Vagina (tissue), 2 donors: Measurements from ENCODE around the gene DRAM1. TPM values are rescaled to one million over a fixed set of nuclear protein-coding genes. Genes with fewer than 3 reads are reported as not detected.

Experiments
- DNase-seq, 2 donors: peaks; one replicate each; pipeline ENCODE4 v3.0.0-alpha.2; 2017; ENCODE audit errors: extremely low spot score in 2 of 2
- H3K27ac ChIP-seq: fragments of 200-600 bp; sonication (generic); one replicate; pipeline ENCODE4 v1.5.1; 2019
- H3K27me3 ChIP-seq: fragments of 200-600 bp; sonication (generic); one replicate; pipeline ENCODE4 v1.5.1; 2019
- H3K36me3 ChIP-seq, 2 donors: fragments of 200-600 bp; sonication (generic); one replicate each; pipeline ENCODE4 v1.5.1; 2017 to 2019
- H3K4me1 ChIP-seq: fragments of 200-600 bp; sonication (generic); one replicate; pipeline ENCODE4 v1.5.1; 2019
- H3K4me3 ChIP-seq, 2 donors: fragments of 200-600 bp; sonication (generic); 1 replicate in 1 of 2; 2 replicates in 1 of 2; pipeline ENCODE4 v1.5.1; 2016 to 2019
- H3K9me3 ChIP-seq: fragments of 200-600 bp; sonication (generic); one replicate; pipeline ENCODE4 v1.5.1; 2019
- POLR2A ChIP-seq, 2 donors: fragments of 450-650 bp; IDR thresholded peaks; one replicate each; pipeline ENCODE4 v1.6.1; 2017; ENCODE audit warnings: antibody characterized with exemption in 2 of 2, mild to moderate bottlenecking in 2 of 2, moderate library complexity in 2 of 2
- POLR2AphosphoS5 ChIP-seq, 2 donors: sonication (generic); formaldehyde crosslinking; IDR thresholded peaks; one replicate each; pipeline ENCODE4 v1.9.0; 2017; ENCODE audit warnings: antibody characterized with exemption in 2 of 2, mild to moderate bottlenecking in 2 of 2, low read depth in 1 of 2; ENCODE audit not compliant: insufficient read depth in 1 of 2
- intact Hi-C: fragments of 100-400 bp; cut with DNase I; formaldehyde crosslinking; loops from one replicate; pipeline ENCODE4 v1.15.1; 2023
- total RNA-seq: library from RNA; depleted of rRNA; stranded (reverse); fragments of >200 nt; gene quantifications from one replicate; pipeline ENCODE4 v1.2.3, GENCODE V29; 2016
- TF ChIP-seq, protein P1 (sequence below), 3 experiments: fragments of 450-650 bp in 2 of 3; fragments of 200-600 bp in 1 of 3; sonication (generic) in 1 of 3; IDR thresholded peaks; one replicate each; pipeline ENCODE4 v1.5.1; 2017 to 2019; ENCODE audit warnings: antibody characterized with exemption in 3 of 3, mild to moderate bottlenecking in 2 of 3, moderate library complexity in 2 of 3

The DRAM1 gene
- total RNA-seq, 1 donor from 2014 or later, result 18.9 TPM

GRCh38 chr12:101951002-101951670 is 73.8 kb downstream of the DRAM1 start:
- no peak for TF ChIP-seq POLR2A (IDR thresholded peaks at IDR 0.05)
- TF ChIP-seq, protein P1, sequence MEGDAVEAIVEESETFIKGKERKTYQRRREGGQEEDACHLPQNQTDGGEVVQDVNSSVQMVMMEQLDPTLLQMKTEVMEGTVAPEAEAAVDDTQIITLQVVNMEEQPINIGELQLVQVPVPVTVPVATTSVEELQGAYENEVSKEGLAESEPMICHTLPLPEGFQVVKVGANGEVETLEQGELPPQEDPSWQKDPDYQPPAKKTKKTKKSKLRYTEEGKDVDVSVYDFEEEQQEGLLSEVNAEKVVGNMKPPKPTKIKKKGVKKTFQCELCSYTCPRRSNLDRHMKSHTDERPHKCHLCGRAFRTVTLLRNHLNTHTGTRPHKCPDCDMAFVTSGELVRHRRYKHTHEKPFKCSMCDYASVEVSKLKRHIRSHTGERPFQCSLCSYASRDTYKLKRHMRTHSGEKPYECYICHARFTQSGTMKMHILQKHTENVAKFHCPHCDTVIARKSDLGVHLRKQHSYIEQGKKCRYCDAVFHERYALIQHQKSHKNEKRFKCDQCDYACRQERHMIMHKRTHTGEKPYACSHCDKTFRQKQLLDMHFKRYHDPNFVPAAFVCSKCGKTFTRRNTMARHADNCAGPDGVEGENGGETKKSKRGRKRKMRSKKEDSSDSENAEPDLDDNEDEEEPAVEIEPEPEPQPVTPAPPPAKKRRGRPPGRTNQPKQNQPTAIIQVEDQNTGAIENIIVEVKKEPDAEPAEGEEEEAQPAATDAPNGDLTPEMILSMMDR (IDR thresholded peaks at IDR 0.05), result no peak
- TF ChIP-seq POLR2AphosphoS5 (IDR thresholded peaks at IDR 0.05; ENCODE audit: insufficient read depth in 1 of 2, low read depth in 1 of 2), result no peak
- intact Hi-C loops, result no loop called here

DNA sequence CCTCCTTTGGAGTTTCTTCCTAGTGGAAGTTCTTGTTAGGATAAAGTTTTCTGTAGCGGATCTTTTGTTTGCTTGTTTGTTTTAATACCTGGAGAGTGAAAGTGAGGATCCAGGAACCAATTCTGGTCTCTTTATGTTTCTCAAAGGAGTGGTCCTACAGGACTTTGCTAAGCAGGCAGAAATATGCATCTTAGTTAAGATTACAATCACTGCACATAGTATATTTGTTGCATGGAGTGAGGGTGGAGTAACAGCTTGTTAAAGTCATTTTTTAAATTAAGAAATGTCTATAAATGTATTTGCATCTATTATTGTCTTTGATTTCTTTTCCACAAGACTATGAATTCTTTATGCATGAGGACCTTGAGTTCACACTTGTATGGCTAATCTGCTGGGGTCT is 76.7 kb downstream of the DRAM1 start:
- TF ChIP-seq POLR2AphosphoS5 (IDR thresholded peaks at IDR 0.05; ENCODE audit: insufficient read depth in 1 of 2, low read depth in 1 of 2) (no peak), POLR2A (IDR thresholded peaks at IDR 0.05) (no peak)
- TF ChIP-seq, protein P1 (IDR thresholded peaks at IDR 0.05), result no peak
- no peak overlapping the region for H3K27ac ChIP-seq
- no peaks in the 10 kb centered on the region for H3K9me3 ChIP-seq
- no peaks in the 10 kb centered on the region for H3K4me1 ChIP-seq
- H3K36me3 ChIP-seq, result no peaks in the 10 kb centered on the region
- DNase-seq, result no peak
- H3K4me3 ChIP-seq, result no peak overlapping the region
- H3K27me3 ChIP-seq, result no peaks in the 10 kb centered on the region
- intact Hi-C loops, result no loop called here

More at GRCh38 chr12:101951002-101951670, 73.8 kb downstream of the DRAM1 start:
- Histone ChIP-seq H3K4me3 (no peak overlapping the region), H3K4me1 (peaks cover 7% of the 10 kb centered on the region), H3K36me3 (no peaks in the 10 kb centered on the region), H3K27me3 (no peaks in the 10 kb centered on the region), H3K9me3 (no peaks in the 10 kb centered on the region), H3K27ac (no peak overlapping the region)
- no peak for DNase-seq

GRCh38 chr12:101954676-101955075 is 77.3 kb downstream of the DRAM1 start:
- Histone ChIP-seq H3K4me1 (no peaks in the 10 kb centered on the region), H3K4me3 (no peak overlapping the region), H3K9me3 (no peaks in the 10 kb centered on the region), H3K27ac (no peak overlapping the region), H3K36me3 (no peaks in the 10 kb centered on the region), H3K27me3 (no peaks in the 10 kb centered on the region)
- DNase-seq, result no peak
- intact Hi-C loops, result no loop called here
- TF ChIP-seq, protein P1 (IDR thresholded peaks at IDR 0.05), result no peak
- TF ChIP-seq POLR2A (IDR thresholded peaks at IDR 0.05) (no peak), POLR2AphosphoS5 (IDR thresholded peaks at IDR 0.05; ENCODE audit: insufficient read depth in 1 of 2, low read depth in 1 of 2) (no peak)

- no peak overlapping the region for H3K4me3 ChIP-seq
- no peaks in the 10 kb centered on the region for H3K36me3 ChIP-seq
- H3K27me3 ChIP-seq, result no peaks in the 10 kb centered on the region
- no peaks in the 10 kb centered on the region for H3K9me3 ChIP-seq
- TF ChIP-seq POLR2AphosphoS5 (IDR thresholded peaks at IDR 0.05; ENCODE audit: insufficient read depth in 1 of 2, low read depth in 1 of 2) (no peak), POLR2A (IDR thresholded peaks at IDR 0.05) (no peak)
- TF ChIP-seq, protein P1 (IDR thresholded peaks at IDR 0.05), result no peak
- intact Hi-C loops, result no loop called here
- no peaks in the 10 kb centered on the region for H3K4me1 ChIP-seq
- peak overlapping the region; percentile 36 for H3K27ac ChIP-seq
- DNase-seq, result no peak
Observed at GRCh38 chr12:101957252-101957959, 80.0 kb downstream of the DRAM1 start.

DNA sequence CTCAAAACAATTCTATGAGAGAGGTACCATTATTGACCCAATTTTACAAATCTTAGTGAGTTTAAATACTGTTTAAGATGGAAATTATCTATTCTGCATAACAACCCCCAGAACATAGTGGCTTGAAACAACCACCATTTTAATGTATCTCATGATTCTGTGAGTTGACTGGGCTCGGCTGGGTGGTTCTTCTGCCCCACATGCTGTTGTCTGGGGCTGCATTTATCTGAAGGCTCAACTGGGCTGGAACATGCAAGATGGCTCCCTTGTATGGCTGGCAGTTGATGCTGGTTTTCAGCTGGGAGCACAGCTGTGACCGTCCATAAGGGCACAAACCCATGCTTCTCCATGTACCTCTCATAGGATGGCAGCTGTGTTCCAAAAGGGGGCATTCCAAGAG is 82.2 kb downstream of the DRAM1 start:
- DNase-seq, result no peak
- Histone ChIP-seq H3K4me3 (no peak overlapping the region), H3K27me3 (no peaks in the 10 kb centered on the region), H3K27ac (no peak overlapping the region), H3K9me3 (no peaks in the 10 kb centered on the region), H3K4me1 (no peaks in the 10 kb centered on the region), H3K36me3 (no peaks in the 10 kb centered on the region)
- intact Hi-C loops, result no loop called here
- TF ChIP-seq POLR2A (IDR thresholded peaks at IDR 0.05) (no peak), POLR2AphosphoS5 (IDR thresholded peaks at IDR 0.05; ENCODE audit: insufficient read depth in 1 of 2, low read depth in 1 of 2) (no peak)
- TF ChIP-seq, protein P1 (IDR thresholded peaks at IDR 0.05), result no peak
